Right lobe of liver (tissue), 6 donors: ENCODE data around the gene NBPF26. TPM values are rescaled to one million over a fixed set of nuclear protein-coding genes. Genes with fewer than 3 reads are reported as not detected.
"Not testable (repeated sequence)": the region's sequence is repeated elsewhere in the genome, so short reads cannot be mapped to it uniquely, and the experiment has no call there.

Experiments
- ATAC-seq, 4 donors: fragments of 200-7000 bp; cut with Tn5 transposase; one replicate each; pipeline ENCODE4 v1.9.1; 2020; ENCODE audit warnings: mild to moderate bottlenecking in 4 of 4, moderate library complexity in 4 of 4
- DNase-seq, 3 donors: peaks; one replicate each; pipeline ENCODE4 v3.0.0-alpha.2; 2020
- H3K27ac ChIP-seq, 3 donors: fragments of 200-600 bp; one replicate each; pipeline ENCODE4 v1.8.0; 2022
- H3K27me3 ChIP-seq, 2 donors: fragments of 200-600 bp; one replicate each; pipeline ENCODE4 v1.8.0; 2022
- H3K36me3 ChIP-seq, 4 donors: fragments of 200-600 bp; sonication (generic) in 1 of 4; one replicate each; pipeline versions ENCODE4 v1.5.1 to v1.8.0; 2017 to 2022; ENCODE audit warnings: control low read depth in 1 of 4
- H3K4me1 ChIP-seq, 4 donors: fragments of 200-600 bp; sonication (generic) in 1 of 4; one replicate each; pipeline versions ENCODE4 v1.5.1 to v1.8.0; 2017 to 2022; ENCODE audit warnings: control low read depth in 1 of 4
- H3K4me3 ChIP-seq, 3 donors: fragments of 200-600 bp; one replicate each; pipeline ENCODE4 v1.8.0; 2022
- H3K9me3 ChIP-seq, 4 donors: fragments of 200-600 bp; sonication (generic) in 1 of 4; one replicate each; pipeline versions ENCODE4 v1.5.1 to v1.8.0; 2017 to 2022; ENCODE audit warnings: control low read depth in 1 of 4
- WGBS: methylation state at CpG from one replicate; pipeline ENCODE4 v1.1.6; 2018; ENCODE audit warnings: low coverage, low lambda C conversion rate; ENCODE audit not compliant: insufficient coverage; ENCODE audit errors: missing lambda C conversion rate; 5-methylcytosine and 5-hydroxymethylcytosine counted together
- intact Hi-C, 2 donors: fragments of 100-400 bp; cut with DNase I; formaldehyde crosslinking; loops; one replicate each; pipeline versions ENCODE4 v1.11.2 to v1.14.1; 2022
- long read RNA-seq: library from polyadenylated mRNA; unstranded; transcript quantifications from one replicate; pipeline ENCODE4 v2.0.0, GENCODE V29; 2019
- total RNA-seq, 6 experiments: library from RNA; depleted of rRNA in 2 of 6; stranded (reverse); fragments of >200 nt in 2 of 6; fragmentation: NEBNext Ultra II Directional in 3 of 6; extraction: Animal tissue kit (Norgen Biotek cat#: 25700) in 3 of 6; gene quantifications; one replicate each; pipeline versions ENCODE4 v1.1.0 to v1.2.4, GENCODE V29; 2016 to 2023
- donor health status: DM: no; HTN: yes; CAD: no.
- donor health status: DM: no; HTN: no; CAD: no.
- donor health status: DM: no; HTN: no; CAD: no.
- donor health status: DM: no; HTN: yes; CAD: no.
- donor health status: DM: no; HTN: yes; CAD: no.

Gene NBPF26
- 10 to 100 TPM in 3 of 6 experiments, 1 to 10 TPM in 3; 3.3 to 17.2 (median 9.5) TPM for total RNA-seq
- long read RNA-seq, partial matches to known transcripts, result 0 of 1 reads
- long read RNA-seq, other reads (novel, unspliced or antisense), result 1 of 1 reads

DNA sequence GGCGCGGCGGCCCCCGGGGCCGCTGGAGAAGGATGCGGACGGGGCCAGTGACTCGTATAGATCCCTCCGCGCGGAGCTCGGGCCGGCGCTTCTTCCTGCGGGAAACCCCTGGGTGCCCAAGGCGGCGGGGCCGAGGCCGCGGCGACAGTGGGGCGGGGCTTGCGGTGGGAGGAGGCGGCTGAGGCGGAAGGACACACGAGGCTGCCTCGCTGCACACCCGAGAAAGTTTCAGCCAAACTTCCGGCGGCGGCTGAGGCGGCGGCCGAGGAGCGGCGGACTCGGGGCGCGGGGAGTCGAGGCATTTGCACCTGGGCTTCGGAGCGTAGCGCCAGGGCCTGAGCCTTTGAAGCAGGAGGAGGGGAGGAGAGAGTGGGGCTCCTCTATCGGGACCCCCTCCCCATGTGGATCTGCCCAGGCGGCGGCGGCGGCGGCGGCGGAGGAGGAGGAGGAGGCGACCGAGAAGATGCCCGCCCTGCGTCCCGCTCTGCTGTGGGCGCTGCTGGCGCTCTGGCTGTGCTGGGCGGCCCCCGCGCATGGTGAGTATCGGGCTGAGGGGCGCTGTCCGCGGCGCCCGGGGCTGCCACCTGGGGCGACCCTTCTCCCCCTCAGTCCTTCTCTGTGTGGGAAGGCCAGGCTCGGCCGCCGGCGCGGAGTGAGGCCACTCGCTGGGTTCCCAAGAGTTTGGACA, at the start of gene NBPF26:
Gene NBPF26, plus strand, starts transcription at position 231 of the 688 bp plus-strand sequence.
- H3K9me3 ChIP-seq, H3K4me1 ChIP-seq, intact Hi-C loops, H3K27me3 ChIP-seq, H3K36me3 ChIP-seq: not testable (repeated sequence)
- Histone ChIP-seq H3K27ac (peak within 1 kb of the TSS in 2 of 3 donors; percentile 47 to 63), H3K4me3 (peak within 1 kb of the TSS in 2 of 3 donors; percentile 62 to 73)
- WGBS, result no CpG with 5 or more reads among the region's 74 CpGs
- DNase-seq (peak; percentile 84 to 89 (median 87)), ATAC-seq (peak; percentile 68 to 97 (median 96))

DNA sequence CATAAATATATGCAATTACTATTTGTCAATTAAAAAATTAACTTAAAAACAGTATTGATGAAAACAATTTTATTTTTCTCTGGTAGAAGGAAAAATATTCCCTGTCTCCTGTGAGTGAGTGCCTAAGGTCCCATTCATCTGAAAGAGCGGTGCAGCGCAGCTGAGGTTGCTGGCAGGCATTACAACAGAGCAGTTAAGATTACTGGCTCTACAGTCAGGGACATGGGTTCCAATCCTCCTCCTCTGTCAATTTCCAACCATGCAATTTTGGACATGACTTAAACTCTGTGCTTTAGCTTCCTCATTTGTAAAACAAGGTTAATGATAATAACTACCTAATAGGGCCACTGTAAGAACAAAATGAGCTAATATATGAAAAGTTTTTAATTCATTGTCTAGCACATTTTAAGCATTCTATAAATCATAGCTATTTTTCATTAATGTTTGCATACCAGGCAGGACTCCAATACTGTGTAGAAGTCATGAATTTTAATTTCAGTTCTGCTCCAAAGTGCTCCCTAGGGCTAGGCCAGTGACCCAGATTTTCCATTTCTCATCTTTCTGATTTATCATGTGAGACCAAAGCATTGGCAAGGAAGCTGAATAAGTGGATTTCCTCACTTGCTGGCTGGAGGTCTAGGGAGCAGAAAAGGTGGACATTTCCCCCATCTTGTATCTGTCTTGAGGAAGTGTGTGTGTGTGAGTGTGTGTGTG, 43.5 kb upstream of the NBPF26 start:
- H3K4me1 ChIP-seq, H3K4me3 ChIP-seq, H3K27me3 ChIP-seq, DNase-seq, H3K9me3 ChIP-seq, H3K27ac ChIP-seq, intact Hi-C loops, H3K36me3 ChIP-seq: not testable (repeated sequence)
- ATAC-seq, result peak in 1 of 4 donors; percentile 20
- no CpG with 5 or more reads among the region's 2 CpGs for WGBS

DNA sequence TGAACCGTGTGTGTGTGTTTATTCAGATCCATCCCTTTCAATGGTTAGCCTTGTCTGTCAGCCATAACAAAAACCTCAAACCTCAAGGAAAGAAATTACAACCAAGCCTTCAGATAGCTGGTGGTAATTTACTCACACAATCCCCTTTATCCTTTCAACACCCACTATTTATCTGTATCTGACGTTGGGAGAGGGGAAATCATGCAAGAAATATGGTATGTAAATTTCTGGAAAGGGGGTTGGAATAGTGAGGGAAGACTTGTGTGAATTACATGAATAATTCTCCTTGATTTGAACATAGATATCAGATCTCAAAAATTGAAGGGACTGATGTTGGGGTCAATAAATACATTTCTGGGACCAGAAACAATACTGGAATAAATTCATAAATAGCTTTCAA, 42.8 kb upstream of the NBPF26 start:
- H3K27me3 ChIP-seq, H3K36me3 ChIP-seq, H3K9me3 ChIP-seq, H3K4me3 ChIP-seq, DNase-seq, ATAC-seq, H3K27ac ChIP-seq, H3K4me1 ChIP-seq, intact Hi-C loops: not testable (repeated sequence)
- no CpG with 5 or more reads among the region's 2 CpGs for WGBS

DNA sequence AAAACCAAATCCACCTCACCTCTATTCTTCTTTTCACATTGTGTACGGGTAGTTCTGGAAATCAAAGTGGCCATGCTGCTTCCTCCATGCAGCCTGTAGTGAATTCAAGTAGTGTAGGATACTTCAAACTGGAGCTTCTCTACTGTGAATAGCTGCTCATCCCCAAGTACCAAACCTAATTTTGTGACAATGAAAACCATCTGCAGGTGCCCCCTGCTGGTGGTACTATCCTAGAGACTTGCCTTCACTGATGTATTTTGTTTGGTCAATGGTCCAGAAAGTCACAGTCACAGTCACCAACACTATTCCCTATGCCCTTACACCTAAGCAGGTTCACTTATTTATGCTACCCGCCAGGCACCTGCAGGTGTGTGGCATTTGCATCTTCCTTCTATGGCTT, 39.3 kb upstream of the NBPF26 start:
- H3K36me3 ChIP-seq, H3K27ac ChIP-seq, H3K9me3 ChIP-seq, H3K4me1 ChIP-seq, DNase-seq, H3K27me3 ChIP-seq, intact Hi-C loops, H3K4me3 ChIP-seq: not testable (repeated sequence)
- ATAC-seq, result peak; percentile 89 to 98 (median 96)
- no CpG with 5 or more reads among the region's 2 CpGs for WGBS

DNA sequence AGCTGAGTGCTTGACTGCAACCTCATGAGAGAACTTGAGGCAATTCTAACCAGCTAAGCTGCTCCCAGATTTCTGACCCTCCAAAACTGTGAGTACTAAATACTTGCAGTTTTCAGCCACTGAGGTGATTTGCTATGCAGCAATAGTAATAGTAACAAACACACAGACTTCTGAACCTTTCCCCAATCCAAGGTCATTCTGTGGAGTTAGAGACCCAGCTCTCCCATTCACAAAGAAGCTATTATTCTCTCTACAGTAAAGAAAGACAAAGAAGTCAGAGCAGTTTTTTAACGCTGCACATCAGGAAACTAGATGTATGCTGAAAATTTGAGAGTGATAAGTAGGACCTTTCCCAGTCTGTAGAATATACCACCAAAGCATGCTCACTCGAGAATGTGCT, 38.1 kb upstream of the NBPF26 start:
- H3K9me3 ChIP-seq, H3K4me1 ChIP-seq, DNase-seq, ATAC-seq, H3K36me3 ChIP-seq, H3K27me3 ChIP-seq, intact Hi-C loops, H3K27ac ChIP-seq, H3K4me3 ChIP-seq: not testable (repeated sequence)
- WGBS, result no CpG with 5 or more reads among the region's 2 CpGs

DNA sequence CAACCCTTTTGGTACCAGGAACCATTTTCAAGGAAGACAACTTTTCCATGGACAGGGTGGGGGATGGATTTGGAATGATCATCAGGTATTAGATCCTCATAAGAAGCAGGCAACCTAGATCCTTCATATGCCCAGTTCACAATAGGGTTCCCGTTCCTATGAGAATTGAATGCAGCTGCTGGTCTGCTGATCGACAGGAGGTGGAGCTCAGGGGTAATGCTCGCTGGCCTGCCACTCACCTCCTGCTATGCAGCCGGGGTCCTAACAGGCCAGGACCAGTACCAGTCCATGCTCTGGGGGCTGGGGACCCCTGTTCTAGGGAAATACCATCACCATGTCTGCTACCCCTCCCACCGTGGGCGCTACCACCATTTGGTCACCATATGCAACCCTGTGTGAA, 36.5 kb upstream of the NBPF26 start:
- H3K4me3 ChIP-seq, DNase-seq, H3K36me3 ChIP-seq, H3K9me3 ChIP-seq, H3K27me3 ChIP-seq, intact Hi-C loops, H3K4me1 ChIP-seq, H3K27ac ChIP-seq: not testable (repeated sequence)
- WGBS, result no CpG with 5 or more reads among the region's 6 CpGs
- ATAC-seq, result peak in 3 of 4 donors; percentile 29 to 32 (median 30)

DNA sequence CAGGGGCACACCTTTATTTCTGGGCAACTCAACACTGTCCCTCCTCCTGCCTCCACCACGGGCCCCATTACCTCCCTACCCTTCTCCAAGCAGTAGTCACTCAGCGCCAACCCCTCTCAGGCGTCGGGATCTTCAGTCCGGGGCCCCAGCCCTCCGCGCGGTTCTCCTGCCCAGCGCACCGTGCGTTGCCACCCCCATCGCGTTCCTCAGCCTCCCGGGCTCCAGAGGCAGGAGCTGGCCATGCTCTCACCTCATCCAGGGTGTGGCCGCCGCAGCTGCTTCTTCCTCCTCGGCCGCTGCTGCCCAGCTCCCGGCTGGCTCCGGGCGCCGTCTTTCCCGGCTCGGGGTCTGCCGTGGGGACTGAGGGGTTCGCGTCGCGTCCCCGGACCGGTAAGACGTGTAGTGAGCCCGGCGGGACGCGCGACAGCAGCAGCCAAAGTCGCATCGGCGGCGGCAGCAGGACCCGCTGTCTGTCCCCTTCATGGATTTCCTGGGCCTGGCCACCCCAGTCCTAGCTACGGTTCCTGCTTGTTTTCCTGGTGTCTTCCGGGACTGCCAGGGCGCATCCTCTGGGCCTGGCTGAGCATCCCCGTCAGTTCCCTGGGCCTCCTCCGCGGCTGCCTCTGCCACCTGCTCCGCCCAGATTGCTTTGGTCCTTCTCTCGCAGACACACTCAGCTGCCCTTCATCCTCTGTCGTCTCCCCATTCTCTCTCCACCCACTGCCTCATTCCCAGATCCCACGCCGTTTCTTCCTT, 22.8 kb upstream of the NBPF26 start:
- WGBS, result no CpG with 5 or more reads among the region's 53 CpGs
- intact Hi-C loops, DNase-seq, H3K9me3 ChIP-seq, H3K27ac ChIP-seq, H3K27me3 ChIP-seq, H3K4me1 ChIP-seq, H3K4me3 ChIP-seq, H3K36me3 ChIP-seq: not testable (repeated sequence)
- peak in 3 of 4 donors; percentile 28 to 38 (median 35) for ATAC-seq

DNA sequence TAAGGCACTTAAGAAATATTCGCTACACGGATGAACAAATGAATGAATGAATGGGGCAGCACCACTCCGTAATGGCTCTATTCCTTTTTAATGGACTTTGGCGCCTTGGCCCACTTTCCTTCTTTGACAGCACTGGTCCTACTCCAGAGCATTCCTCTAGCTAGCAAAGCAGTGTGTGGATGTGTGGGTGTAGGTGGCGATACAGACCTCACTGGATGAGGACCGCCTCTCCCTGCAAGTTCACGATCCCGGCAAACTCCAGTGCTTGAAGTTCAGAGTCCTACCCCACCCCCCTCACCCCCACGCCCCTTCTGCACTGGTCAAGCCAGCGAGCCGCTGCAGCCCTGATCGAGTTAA, 409 bp upstream of the NBPF26 start:
- H3K4me1 ChIP-seq, DNase-seq, H3K36me3 ChIP-seq, H3K27me3 ChIP-seq, H3K9me3 ChIP-seq, intact Hi-C loops, ATAC-seq, H3K27ac ChIP-seq: not testable (repeated sequence)
- WGBS, result no CpG with 5 or more reads among the region's 12 CpGs
- peak overlapping the region in 2 of 3 donors; percentile 62 to 73 for H3K4me3 ChIP-seq

DNA sequence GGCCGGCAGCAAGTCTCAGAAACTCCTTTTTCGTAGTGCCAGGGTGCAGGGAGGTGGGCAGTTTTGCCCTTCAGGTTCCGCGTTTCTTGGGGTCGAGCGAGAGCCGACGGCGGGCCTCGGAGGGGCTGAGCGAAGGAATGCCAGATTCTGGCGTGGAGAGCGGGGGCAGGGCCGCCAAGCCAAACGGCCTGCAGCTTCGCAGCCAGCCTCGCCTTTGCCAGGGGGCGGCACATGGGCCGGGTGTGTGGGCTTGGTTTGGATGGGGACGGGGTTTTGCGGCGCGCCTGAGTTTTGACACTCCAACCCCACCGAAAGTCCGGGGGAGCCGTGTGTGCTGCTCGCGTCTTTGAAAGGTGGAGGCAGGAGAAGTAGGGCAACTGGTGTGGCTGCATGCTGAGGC, 762 bp downstream of the NBPF26 start:
- Histone ChIP-seq H3K27ac (peak overlapping the region in 1 of 3 donors; percentile 63), H3K4me3 (peak overlapping the region in 2 of 3 donors; percentile 62 to 73)
- no CpG with 5 or more reads among the region's 28 CpGs for WGBS
- ATAC-seq, H3K36me3 ChIP-seq, H3K9me3 ChIP-seq, H3K27me3 ChIP-seq, intact Hi-C loops, H3K4me1 ChIP-seq: not testable (repeated sequence)
- DNase-seq, result peak in 1 of 3 donors; percentile 18

DNA sequence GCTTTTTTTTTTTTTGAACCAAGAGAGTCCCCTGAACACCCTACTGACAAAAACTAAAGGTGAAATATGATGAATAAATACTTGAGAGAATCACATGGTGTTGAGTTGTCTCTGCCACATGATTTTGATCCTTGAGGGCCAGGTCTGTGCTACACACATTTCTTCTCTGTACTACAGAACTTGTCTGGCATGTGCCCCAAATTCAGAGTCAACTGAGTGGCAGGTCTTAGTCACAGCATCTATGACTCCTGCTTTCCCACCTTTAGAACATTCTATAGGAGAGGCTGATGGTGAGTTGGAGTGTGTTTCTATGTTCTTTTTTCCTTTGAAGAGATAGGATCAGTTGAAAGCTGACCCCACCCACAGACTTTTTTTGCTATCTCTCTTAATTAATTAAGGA, 5.1 kb downstream of the NBPF26 start:
- H3K27me3 ChIP-seq, DNase-seq, H3K36me3 ChIP-seq, H3K4me3 ChIP-seq, ATAC-seq, intact Hi-C loops, H3K4me1 ChIP-seq, H3K27ac ChIP-seq, H3K9me3 ChIP-seq: not testable (repeated sequence)

DNA sequence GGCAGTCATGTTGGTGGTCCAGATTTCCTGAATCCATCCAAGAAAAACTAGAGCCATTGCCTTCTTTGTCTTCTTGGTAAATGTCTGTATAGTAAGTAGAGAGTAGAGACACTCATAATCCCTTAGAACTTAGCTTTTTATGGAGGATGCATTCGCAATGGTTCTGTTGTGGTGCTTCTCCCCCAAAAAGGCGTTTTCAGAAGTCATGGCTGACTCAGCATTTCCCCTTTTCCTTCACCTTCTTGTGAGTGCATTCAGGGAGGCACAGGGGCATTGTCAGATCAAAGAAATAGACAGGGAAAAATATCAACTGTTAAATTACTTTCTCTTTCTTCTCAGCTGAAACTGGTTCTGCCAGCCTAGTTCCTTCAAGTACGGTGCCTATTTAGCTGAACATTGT, 45.3 kb downstream of the NBPF26 start:
- H3K36me3 ChIP-seq, H3K4me3 ChIP-seq, H3K9me3 ChIP-seq, H3K27ac ChIP-seq, intact Hi-C loops, H3K4me1 ChIP-seq, ATAC-seq, DNase-seq, H3K27me3 ChIP-seq: not testable (repeated sequence)
- no CpG with 5 or more reads among the region's 3 CpGs for WGBS
